H9 (cell line): Measurements from ENCODE around the gene ZFP36. TPM values are rescaled to one million over a fixed set of nuclear protein-coding genes. Genes with fewer than 3 reads are reported as not detected.
A peak's percentile ranks its signal among the peaks of the same experiment; 100 is the strongest.

ENCODE experiments used
- DNase-seq: peaks from one replicate; pipeline ENCODE4 v3.0.0-alpha.2; 2017
- H2AFZ ChIP-seq: one replicate; pipeline ENCODE4 v1.6.1; 2013; ENCODE audit warnings: mild to moderate bottlenecking, low read length, control low read depth, moderate library complexity
- H2AK5ac ChIP-seq: 2 replicates; pipeline ENCODE4 v1.6.1; 2013; ENCODE audit warnings: low read length, control low read depth, mixed read lengths; ENCODE audit not compliant: insufficient read length
- H2BK120ac ChIP-seq: one replicate; pipeline ENCODE4 v1.6.1; 2013; ENCODE audit warnings: low read depth, mild to moderate bottlenecking, low read length, control low read depth, inconsistent platforms; ENCODE audit not compliant: poor library complexity, severe bottlenecking
- H2BK12ac ChIP-seq: 2 replicates; pipeline ENCODE4 v1.6.1; 2013; ENCODE audit warnings: low read length, control low read depth, mixed read lengths, low read depth; ENCODE audit not compliant: insufficient read length
- H2BK15ac ChIP-seq: 2 replicates; pipeline ENCODE4 v1.6.1; 2013; ENCODE audit warnings: low read depth, low read length, control low read depth
- H2BK20ac ChIP-seq: one replicate; pipeline ENCODE4 v1.6.1; 2013; ENCODE audit warnings: low read depth, mild to moderate bottlenecking, low read length, control low read depth, inconsistent platforms; ENCODE audit not compliant: poor library complexity, severe bottlenecking
- H2BK5ac ChIP-seq: 2 replicates; pipeline ENCODE4 v1.6.1; 2013; ENCODE audit warnings: low read length, control low read depth, mixed read lengths; ENCODE audit not compliant: insufficient read length
- H3K14ac ChIP-seq: 2 replicates; pipeline ENCODE4 v1.6.1; 2013; ENCODE audit warnings: low read length, control low read depth; ENCODE audit not compliant: insufficient read depth
- H3K18ac ChIP-seq: 2 replicates; pipeline ENCODE4 v1.6.1; 2013; ENCODE audit warnings: low read depth, mild to moderate bottlenecking, mixed read lengths, low read length, control low read depth; ENCODE audit not compliant: insufficient read length
- H3K23ac ChIP-seq: 2 replicates; pipeline ENCODE4 v1.6.1; 2013; ENCODE audit warnings: low read length, control low read depth, mixed read lengths, low read depth; ENCODE audit not compliant: insufficient read length
- H3K23me2 ChIP-seq: 2 replicates; pipeline ENCODE4 v1.6.1; 2013; ENCODE audit warnings: low read depth, mild to moderate bottlenecking, mixed read lengths, low read length, control low read depth; ENCODE audit not compliant: insufficient read length, poor library complexity, severe bottlenecking
- H3K27ac ChIP-seq: 2 replicates; pipeline ENCODE4 v1.5.1; 2013; ENCODE audit warnings: low read length, control low read depth, mixed read lengths, low read depth; ENCODE audit not compliant: insufficient read length
- H3K27me3 ChIP-seq: 2 replicates; pipeline ENCODE4 v1.6.1; 2013; ENCODE audit warnings: low read length, control low read depth, inconsistent platforms; ENCODE audit not compliant: insufficient read depth
- H3K4ac ChIP-seq: 2 replicates; pipeline ENCODE4 v1.6.1; 2013; ENCODE audit warnings: low read depth, mild to moderate bottlenecking, control low read depth, inconsistent platforms, low read length, moderate library complexity
- H3K4me1 ChIP-seq: 2 replicates; pipeline ENCODE4 v1.6.1; 2013; ENCODE audit warnings: low read length, control low read depth, inconsistent platforms; ENCODE audit not compliant: insufficient read depth
- H3K4me2 ChIP-seq: 2 replicates; pipeline ENCODE4 v1.6.1; 2013; ENCODE audit warnings: low read length, control low read depth, mixed read lengths; ENCODE audit not compliant: insufficient read length, insufficient read depth
- H3K56ac ChIP-seq: 2 replicates; pipeline ENCODE4 v1.6.1; 2013; ENCODE audit warnings: low read depth, mild to moderate bottlenecking, mixed read lengths, low read length, control low read depth; ENCODE audit not compliant: insufficient read length
- H3K79me1 ChIP-seq: 2 replicates; pipeline ENCODE4 v1.6.1; 2013; ENCODE audit warnings: low read depth, mild to moderate bottlenecking, moderate library complexity, low read length, control low read depth, inconsistent platforms; ENCODE audit not compliant: insufficient read depth, poor library complexity, severe bottlenecking
- H3K79me2 ChIP-seq: 2 replicates; pipeline ENCODE4 v1.6.1; 2013; ENCODE audit warnings: low read length, control low read depth, inconsistent platforms; ENCODE audit not compliant: insufficient read depth
- H3K9ac ChIP-seq: 2 replicates; pipeline ENCODE4 v1.6.1; 2013; ENCODE audit warnings: low read length, control low read depth, mixed read lengths; ENCODE audit not compliant: insufficient read length; ENCODE audit errors: extremely low read depth
- H3K9me3 ChIP-seq: one replicate; pipeline ENCODE4 v1.6.1; 2013; ENCODE audit warnings: low read depth, low read length, inconsistent platforms; ENCODE audit not compliant: control insufficient read depth
- H3T11ph ChIP-seq: one replicate; pipeline ENCODE4 v1.6.1; 2013; ENCODE audit warnings: mild to moderate bottlenecking, low read length, control low read depth, inconsistent platforms
- H4K20me1 ChIP-seq: one replicate; pipeline ENCODE4 v1.6.1; 2013; ENCODE audit not compliant: control insufficient read depth, insufficient read length, insufficient read depth
- H4K5ac ChIP-seq: 2 replicates; pipeline ENCODE4 v1.6.1; 2013; ENCODE audit warnings: low read depth, mild to moderate bottlenecking, mixed read lengths, low read length, control low read depth; ENCODE audit not compliant: insufficient read length
- H4K8ac ChIP-seq: replicated peaks from 2 replicates; pipeline ENCODE4 v1.6.1; 2013; ENCODE audit warnings: low read length, control low read depth, mixed read lengths, low read depth; ENCODE audit not compliant: insufficient read length
- H4K91ac ChIP-seq: 2 replicates; pipeline ENCODE4 v1.6.1; 2013; ENCODE audit warnings: low read depth, mild to moderate bottlenecking, moderate library complexity, mixed read lengths, low read length, control low read depth; ENCODE audit not compliant: insufficient read length
- H3K27ac Mint-ChIP-seq, 3 experiments: 2 replicates in 2 of 3; 3 replicates in 1 of 3; pipeline ENCODE4 v1.8.0; 2020 to 2021; ENCODE audit warnings: mixed read lengths in 3 of 3, mild to moderate bottlenecking in 1 of 3, moderate library complexity in 1 of 3
- H3K27me3 Mint-ChIP-seq: 2 replicates; pipeline ENCODE4 v1.8.0; 2021; ENCODE audit warnings: low read depth, mild to moderate bottlenecking, moderate library complexity, mixed read lengths
- H3K36me3 Mint-ChIP-seq, 3 experiments: 2 replicates in 2 of 3; 3 replicates in 1 of 3; pipeline ENCODE4 v1.8.0; 2020 to 2021; ENCODE audit warnings: low read depth in 3 of 3, mixed read lengths in 3 of 3; ENCODE audit not compliant: insufficient read depth in 1 of 3
- H3K4me1 Mint-ChIP-seq, 2 experiments: 2 replicates each; pipeline ENCODE4 v1.8.0; 2020; ENCODE audit warnings: mixed read lengths in 2 of 2
- H3K4me3 Mint-ChIP-seq, 2 experiments: 2 replicates in 1 of 2; 3 replicates in 1 of 2; pipeline ENCODE4 v1.8.0; 2020 to 2021; ENCODE audit warnings: mild to moderate bottlenecking in 2 of 2, mixed read lengths in 2 of 2, moderate library complexity in 1 of 2
- H3K9me3 Mint-ChIP-seq, 2 experiments: 2 replicates in 1 of 2; 3 replicates in 1 of 2; pipeline ENCODE4 v1.8.0; 2020; ENCODE audit warnings: mild to moderate bottlenecking in 2 of 2, mixed read lengths in 2 of 2, moderate library complexity in 1 of 2
- CTCF ChIP-seq: fragments of 200-600 bp; sonication (generic); conservative IDR thresholded peaks from 3 replicates; pipeline ENCODE4 v1.8.0; 2021; ENCODE audit warnings: antibody characterized with exemption, mild to moderate bottlenecking
- WGBS: extraction: QIAGEN DNeasy Blood & Tissue Kit; methylation state at CpG from one replicate; pipeline ENCODE4 v1.1.7; 2013; ENCODE audit warnings: missing lambda C conversion rate, low lambda C conversion rate, mixed read lengths; ENCODE audit not compliant: insufficient read length; ENCODE audit errors: extremely low coverage; 5-methylcytosine and 5-hydroxymethylcytosine counted together
- total RNA-seq: library from RNA; stranded (reverse); gene quantifications from 2 replicates; pipeline ENCODE4 v1.2.1, GENCODE V29; 2021

The ZFP36 gene
- total RNA-seq, 1 experiment from 2014 or later: 14.6 TPM

- no peaks in the 10 kb centered on the region for H3K9me3 ChIP-seq
- H3K27ac ChIP-seq: no peak overlapping the region
- peaks cover 6% of the 10 kb centered on the region; the same call in 1 of the 2 replicates for H3K79me2 ChIP-seq
- H3K9ac ChIP-seq: peak overlapping the region; percentile 85
- H4K5ac ChIP-seq: no peak overlapping the region
- no peaks in the 10 kb centered on the region for H3K27me3 ChIP-seq
- no peak overlapping the region for H4K8ac ChIP-seq
- no peak overlapping the region for H2BK20ac ChIP-seq
- H2AFZ ChIP-seq: no peak overlapping the region
- H3K18ac ChIP-seq: peak overlapping the region; percentile 83
- peaks cover 2% of the 10 kb centered on the region for H4K20me1 ChIP-seq
- no CpG with 5 or more reads among the region's 24 CpGs for WGBS
- peaks cover 4% of the 10 kb centered on the region; the same call in 1 of the 2 replicates for H3K4me1 ChIP-seq
- no peak for DNase-seq
- H2AK5ac ChIP-seq: no peak overlapping the region
- Mint-ChIP-seq H3K9me3 (no peaks in the 10 kb centered on the region; a peak in 1 of 5 replicates), H3K4me1 (peaks cover 40 to 48% of the 10 kb centered on the region in 2 experiments), H3K4me3 (peak overlapping the region; percentile 96 to 97), H3K27ac (peak overlapping the region; percentile 58 to 91 (median 77); a peak in 6 of 7 replicates), H3K36me3 (peaks cover 13 to 47% (median 32%) of the 10 kb centered on the region in 3 experiments), H3K27me3 (peaks cover 1% of the 10 kb centered on the region; the same call in 1 of the 2 replicates)
- no peak overlapping the region for H3T11ph ChIP-seq
- H3K56ac ChIP-seq: no peak overlapping the region
- no peak overlapping the region for H4K91ac ChIP-seq
- H3K4ac ChIP-seq: no peak overlapping the region; the same call in 1 of the 2 replicates
- H3K79me1 ChIP-seq: peaks cover 6% of the 10 kb centered on the region
- peaks cover 10% of the 10 kb centered on the region for H3K23me2 ChIP-seq
- H3K14ac ChIP-seq: peak overlapping the region; percentile 33
- H2BK120ac ChIP-seq: peak overlapping the region; percentile 26
- no peak overlapping the region for H2BK12ac ChIP-seq
- peak overlapping the region; percentile 89 for H3K4me2 ChIP-seq
- TF ChIP-seq CTCF: no peak; the same call in 2 of the 3 replicates
- H3K23ac ChIP-seq: no peak overlapping the region
- no peak overlapping the region for H2BK15ac ChIP-seq
- H2BK5ac ChIP-seq: no peak overlapping the region
These were observed 6.2 kb downstream of the ZFP36 start for GRCh38 chr19:39412867-39413271.
